NCI-H1048 (cell line): Measurements from ENCODE around the gene OR10J5.
"Not testable (repeated sequence)": the region's sequence is repeated elsewhere in the genome, so short reads cannot be mapped to it uniquely, and the experiment has no call there.

Experiments
- DNase-seq: peaks from one replicate; lab custom pipeline; 2025; lab: John Stamatoyannopoulos, UW

Gene OR10J5

DNA sequence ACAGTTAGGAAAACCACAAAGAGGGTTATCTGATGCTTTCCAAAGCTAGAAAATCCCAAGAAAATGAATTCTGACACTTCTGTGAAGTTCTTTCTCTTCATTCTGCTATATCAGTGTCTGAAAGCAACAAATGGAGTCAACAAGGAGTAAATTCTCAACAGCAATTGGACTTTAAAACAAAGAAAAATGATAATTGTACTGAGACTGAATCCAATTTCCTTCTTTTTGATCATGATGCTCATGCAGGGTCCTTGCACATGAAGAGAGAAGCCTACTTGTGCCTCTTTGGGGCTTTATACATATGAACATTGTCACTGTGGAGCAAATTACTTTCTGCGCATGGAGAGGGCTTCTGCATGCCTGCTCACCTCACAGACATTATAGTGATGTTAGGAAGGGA lies at the start of gene OR10J5:
OR10J5 (minus strand) TSS at position 101 of the 400 bp plus-strand sequence; CDS start at position 101, 0 bp downstream.
- DNase-seq = no peak

- DNase-seq = no peak
Measured at GRCh38 chr1:159584536-159584935, 48.7 kb upstream of the OR10J5 start.

- DNase-seq = no peak
Measured at GRCh38 chr1:159581422-159581821, 45.6 kb upstream of the OR10J5 start.

GRCh38 chr1:159580340-159580739 lies 44.5 kb upstream of the OR10J5 start:
- DNase-seq = no peak

GRCh38 chr1:159577446-159577845 lies 41.6 kb upstream of the OR10J5 start:
- no peak for DNase-seq

DNA sequence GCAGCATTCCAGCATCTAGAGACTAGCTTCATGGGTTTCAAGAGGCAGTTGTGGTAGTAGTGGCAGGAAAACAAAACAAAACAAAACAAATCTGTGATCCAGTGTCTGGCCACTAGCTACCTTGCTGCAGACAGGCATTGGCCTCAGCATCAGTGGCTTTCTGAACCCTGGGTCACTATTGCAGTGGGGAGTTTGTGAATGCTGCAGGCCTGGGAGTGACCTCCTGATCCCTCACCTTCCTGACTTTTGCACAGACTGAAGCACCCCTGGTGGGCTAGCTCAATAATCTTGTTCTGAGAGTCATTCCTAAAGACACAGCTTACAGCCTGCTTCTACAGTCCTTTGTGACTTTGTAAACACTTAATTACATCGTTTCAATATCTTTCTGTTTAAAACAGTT lies 26.9 kb upstream of the OR10J5 start:
- DNase-seq = no peak

- DNase-seq = no peak
Measured at GRCh38 chr1:159561497-159561896, 25.7 kb upstream of the OR10J5 start.

DNA sequence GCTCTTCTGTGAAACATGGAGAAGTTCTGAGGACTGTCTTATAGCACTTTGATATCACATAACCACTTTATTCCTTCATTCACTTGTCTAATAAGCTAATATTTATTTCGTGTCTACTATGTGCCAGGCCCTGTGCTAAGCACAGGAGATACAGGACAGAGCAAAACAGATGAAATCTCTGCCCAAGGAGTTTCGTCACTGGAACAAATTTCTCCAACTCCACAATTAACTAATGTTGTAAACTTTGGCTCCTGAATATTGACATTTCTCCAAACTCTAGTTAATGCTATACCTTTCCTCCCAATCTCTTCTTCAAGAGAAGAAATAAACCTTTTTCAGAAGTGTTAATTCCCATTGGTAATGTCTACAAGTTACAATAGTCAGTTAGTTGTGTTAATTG lies 24.8 kb upstream of the OR10J5 start:
- no peak for DNase-seq

DNA sequence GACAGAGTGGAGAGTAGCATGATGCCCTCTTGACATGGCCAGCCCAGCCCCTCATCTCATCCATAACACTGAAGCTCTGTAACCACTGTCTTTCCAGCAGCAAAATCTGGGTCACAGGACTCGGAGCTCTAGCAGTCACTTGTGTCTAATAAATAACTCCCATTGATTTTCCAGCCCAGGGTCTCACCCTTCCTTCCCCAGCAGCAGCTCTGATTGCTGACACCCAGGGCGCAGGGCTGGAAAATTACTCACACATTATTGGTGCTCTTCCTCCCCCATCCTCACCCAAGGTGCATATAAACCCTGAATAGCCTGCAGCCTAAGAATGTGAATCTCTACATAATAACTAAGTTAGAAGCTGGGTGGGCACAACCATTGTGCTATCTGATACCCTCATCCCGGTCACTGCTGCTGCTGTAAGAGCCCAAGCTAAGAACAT lies 21.1 kb upstream of the OR10J5 start:
- no peak for DNase-seq

DNA sequence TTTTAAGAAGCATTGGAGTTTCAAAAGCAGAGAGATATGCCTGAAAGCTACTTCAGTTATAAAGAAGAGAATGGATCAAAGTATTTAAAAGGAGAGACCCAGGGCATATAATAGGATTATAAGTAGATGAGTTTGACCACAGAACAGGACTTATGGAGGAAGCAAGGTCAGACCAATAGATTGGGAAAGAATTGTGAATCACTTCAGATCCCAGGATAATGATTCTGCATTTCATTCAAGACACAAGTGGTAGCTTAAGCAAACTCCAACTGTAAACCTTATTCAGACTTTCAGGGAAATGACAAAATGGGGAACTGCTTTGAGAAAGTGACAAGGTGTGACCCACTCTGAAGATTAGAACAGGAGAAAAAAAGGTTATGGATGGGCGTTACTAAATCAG lies 18.9 kb upstream of the OR10J5 start:
- DNase-seq = no peak

DNA sequence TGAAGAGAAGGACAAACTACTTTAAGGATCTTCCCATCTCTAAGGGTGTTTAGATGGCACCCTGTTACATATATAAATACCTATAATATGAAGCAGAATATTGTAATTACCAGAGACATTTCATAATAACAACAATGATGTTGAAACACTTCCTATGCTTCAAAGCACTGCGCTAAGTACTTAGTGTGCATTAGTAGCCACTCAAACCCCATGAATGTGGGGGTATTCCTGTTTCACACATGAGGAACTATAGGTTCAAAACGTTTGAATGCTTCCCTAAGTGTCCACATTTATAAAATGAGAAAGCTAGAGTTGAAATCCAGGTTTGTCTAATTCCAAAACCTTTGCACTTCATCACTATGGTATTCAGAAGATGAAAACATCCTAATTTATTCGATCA lies 18.5 kb upstream of the OR10J5 start:
- no peak for DNase-seq

- DNase-seq = no peak
Measured at GRCh38 chr1:159548126-159548525, 12.3 kb upstream of the OR10J5 start.

DNA sequence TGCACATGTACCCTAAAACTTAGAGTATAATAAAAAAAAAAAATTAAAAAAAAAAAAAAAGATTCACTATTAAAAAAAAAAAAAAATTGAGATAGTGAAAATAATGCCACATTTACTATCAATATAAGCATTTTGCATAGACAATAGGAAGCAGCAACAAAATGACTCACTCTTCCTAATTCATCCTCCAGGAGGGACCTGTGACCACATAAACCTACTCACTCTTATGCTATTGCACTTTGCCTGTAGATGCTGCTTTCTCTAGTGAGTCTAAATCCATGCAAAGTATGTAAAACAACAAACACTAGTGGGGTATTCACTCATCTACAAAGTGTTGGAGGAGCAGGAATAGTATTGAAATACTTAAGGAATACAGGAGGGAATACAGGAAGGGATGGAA lies 2.9 kb downstream of the OR10J5 start:
- DNase-seq = no peak

GRCh38 chr1:159524792-159525191 lies 11.0 kb downstream of the OR10J5 start:
- DNase-seq = not testable (repeated sequence)

DNA sequence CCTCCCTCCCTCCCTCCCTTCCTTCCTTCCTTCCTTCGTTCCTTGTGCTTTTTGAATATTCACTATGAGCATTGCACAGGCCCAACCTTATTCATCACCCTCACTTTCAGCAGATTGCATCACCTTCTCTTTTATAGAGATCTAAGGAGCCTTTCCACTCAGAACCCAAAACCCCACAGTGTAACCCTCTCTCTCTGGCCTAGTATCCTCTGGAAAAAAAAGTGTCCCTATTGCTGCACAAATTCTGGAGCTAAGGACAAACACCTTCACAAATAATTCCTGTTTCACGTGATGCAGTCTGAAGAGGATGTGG lies 25.6 kb downstream of the OR10J5 start:
- DNase-seq = no peak

DNA sequence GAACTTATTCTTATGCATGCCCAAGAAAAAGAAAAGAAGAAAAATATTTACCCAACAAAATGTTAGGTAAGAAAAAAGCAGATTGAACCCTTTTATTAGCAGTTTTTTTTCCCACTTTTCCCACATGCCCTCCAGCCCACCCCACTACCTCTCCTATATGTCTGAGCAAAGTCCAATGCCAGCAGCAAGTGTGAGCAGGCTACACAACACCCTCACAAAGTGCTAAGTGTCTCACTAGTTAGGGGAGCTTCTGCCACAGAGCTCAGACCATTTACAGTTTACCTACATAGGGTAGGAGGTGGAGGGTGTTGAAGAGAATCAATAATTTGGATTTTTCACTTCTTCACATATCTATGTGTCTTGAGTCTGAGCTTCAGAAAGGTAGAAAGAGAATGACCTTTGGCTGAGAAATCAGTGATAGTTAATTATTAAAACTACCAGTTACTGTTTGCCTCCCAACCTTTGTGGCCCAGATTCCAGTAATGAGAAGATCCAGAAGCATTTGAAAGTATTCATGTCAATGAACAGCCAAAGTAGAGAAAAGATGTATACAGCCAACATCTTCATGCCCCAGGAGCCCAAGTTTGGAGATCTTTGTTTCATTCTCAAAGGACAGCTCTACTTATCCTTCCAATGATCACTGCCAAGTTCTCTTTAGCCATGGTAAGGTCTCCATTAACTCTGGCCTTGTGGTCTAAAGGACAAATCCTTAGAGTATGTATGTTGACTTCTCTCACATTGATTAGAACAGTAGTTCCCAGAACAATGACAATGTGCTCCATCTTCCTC lies 26.2 kb downstream of the OR10J5 start:
- no peak for DNase-seq

GRCh38 chr1:159508951-159509350 lies 26.9 kb downstream of the OR10J5 start:
- no peak for DNase-seq

DNA sequence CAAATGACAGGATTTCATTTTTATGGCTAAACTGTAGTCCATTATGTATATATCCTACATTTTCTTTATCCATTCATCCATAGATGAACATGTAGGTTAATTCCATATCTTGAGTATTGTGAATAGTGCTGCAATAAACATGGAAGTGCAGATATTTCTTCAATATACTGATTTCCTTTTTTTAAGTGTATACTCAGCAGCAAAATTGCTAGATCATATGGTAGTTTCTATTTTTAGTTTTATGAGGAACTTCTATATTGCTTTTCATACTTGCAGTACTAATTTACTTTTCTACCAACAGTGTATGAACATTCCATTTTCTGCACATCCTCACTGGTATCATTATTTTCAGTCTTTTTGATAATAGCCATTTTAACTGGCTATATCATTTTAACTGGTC lies 30.1 kb downstream of the OR10J5 start:
- no peak for DNase-seq

GRCh38 chr1:159501082-159501481 lies 34.7 kb downstream of the OR10J5 start:
- no peak for DNase-seq

DNA sequence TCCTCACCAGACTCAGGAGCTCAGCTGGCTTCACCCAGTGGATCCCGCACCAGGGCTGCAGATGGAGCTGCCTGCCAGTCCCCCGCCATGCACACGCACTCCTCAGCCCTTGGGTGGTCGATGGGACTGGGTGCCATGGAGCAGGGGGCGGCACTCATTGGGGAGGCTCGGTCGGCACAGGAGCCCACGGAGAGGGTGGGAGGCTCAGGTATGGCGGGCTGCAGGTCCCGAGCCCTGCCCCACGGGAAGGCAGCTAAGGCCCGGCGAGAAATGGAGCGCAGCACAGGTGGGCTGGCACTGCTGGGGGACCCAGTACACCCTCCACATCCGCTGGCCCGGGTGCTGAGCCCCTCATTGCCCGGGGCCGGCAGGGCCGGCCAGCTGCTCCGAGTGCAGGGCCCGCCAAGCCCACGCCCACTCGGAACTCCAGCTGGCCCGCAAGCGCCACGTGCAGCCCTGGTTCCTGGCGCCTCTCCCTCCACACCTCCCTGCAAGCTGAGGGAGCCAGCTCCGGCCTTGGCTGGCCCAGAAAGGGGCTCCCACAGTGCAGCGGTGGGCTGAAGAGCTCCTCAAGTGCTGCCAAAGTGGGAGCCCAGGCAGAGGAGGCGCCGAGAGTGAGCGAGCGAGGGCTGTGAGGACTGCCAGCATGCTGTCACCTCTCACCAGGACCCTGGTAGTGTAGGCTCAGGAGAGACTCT lies 41.1 kb downstream of the OR10J5 start:
- not testable (repeated sequence) for DNase-seq

DNA sequence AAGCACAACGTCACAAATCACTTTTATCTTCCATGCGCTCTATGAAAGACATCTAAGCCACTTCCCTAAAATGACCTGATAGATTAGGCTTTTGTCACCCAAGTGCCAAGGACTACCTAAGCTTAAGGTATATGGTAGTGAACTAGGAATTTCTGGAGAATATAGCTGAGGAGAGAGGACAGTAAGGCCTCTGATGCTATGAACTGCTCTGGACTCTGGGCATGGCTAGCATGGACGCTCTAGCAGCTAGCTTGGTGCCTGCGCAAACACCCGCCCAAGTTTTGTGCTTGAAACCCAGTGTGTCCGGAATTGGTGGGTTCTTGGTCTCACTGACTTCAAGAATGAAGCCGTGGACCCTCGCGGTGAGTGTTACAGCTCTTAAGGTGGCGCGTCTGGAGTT lies 42.5 kb downstream of the OR10J5 start:
- DNase-seq = no peak

- no peak for DNase-seq
Measured at GRCh38 chr1:159492575-159493323, 43.1 kb downstream of the OR10J5 start.
